MCF 10A (cell line): Measurements from ENCODE around the gene KIR2DL1. TPM values are rescaled to one million over a fixed set of nuclear protein-coding genes. Genes with fewer than 3 reads are reported as not detected.

Experiments used
- BruUV-seq: library from RNA; stranded (reverse); fragments of 400-500 nt; replicated peaks from 2 replicates; lab custom pipeline; 2021; lab: Mats Ljungman, UMichigan
- CTCF ChIA-PET: fragments of 300-600 bp; sonication (Branson Sonifier 250); formaldehyde crosslinking; extraction: SDS; loops from one replicate; lab custom pipeline; 2021; ENCODE audit warnings: antibody characterized with exemption, inconsistent platforms; lab: Yijun Ruan, JAX
- POLR2A ChIA-PET: fragments of 300-600, 350-650 bp; sonication (Branson Sonifier 250); formaldehyde crosslinking; extraction: SDS; loops from one replicate; lab custom pipeline; 2020; ENCODE audit warnings: antibody characterized with exemption, inconsistent platforms; lab: Yijun Ruan, JAX
- DNase-seq: peaks from one replicate; pipeline ENCODE4 v3.0.0-alpha.2; 2018; ENCODE audit not compliant: unreplicated experiment
- H3K27ac Mint-ChIP-seq: one replicate; pipeline ENCODE4 v1.8.0; 2022; ENCODE audit warnings: mild to moderate bottlenecking, low read depth, mixed read lengths; ENCODE audit not compliant: unreplicated experiment
- H3K27me3 Mint-ChIP-seq: one replicate; pipeline ENCODE4 v1.8.0; 2022; ENCODE audit warnings: mixed read lengths; ENCODE audit not compliant: insufficient read depth, unreplicated experiment
- H3K36me3 Mint-ChIP-seq: one replicate; pipeline ENCODE4 v1.8.0; 2022; ENCODE audit warnings: mild to moderate bottlenecking, moderate library complexity, mixed read lengths; ENCODE audit not compliant: insufficient read depth, unreplicated experiment
- H3K4me1 Mint-ChIP-seq: one replicate; pipeline ENCODE4 v1.8.0; 2022; ENCODE audit warnings: mixed read lengths; ENCODE audit not compliant: insufficient read depth, unreplicated experiment
- H3K4me3 Mint-ChIP-seq: one replicate; pipeline ENCODE4 v1.8.0; 2022; ENCODE audit warnings: mild to moderate bottlenecking, moderate library complexity, mixed read lengths; ENCODE audit not compliant: unreplicated experiment
- H3K9me3 Mint-ChIP-seq: one replicate; pipeline ENCODE4 v1.8.0; 2022; ENCODE audit warnings: mixed read lengths; ENCODE audit not compliant: unreplicated experiment
- CTCF ChIP-seq: fragments of 200-600 bp; IDR thresholded peaks from one replicate; pipeline ENCODE4 v1.8.0; 2022; ENCODE audit warnings: antibody characterized with exemption, mild to moderate bottlenecking; ENCODE audit not compliant: unreplicated experiment
- intact Hi-C: fragments of 100-400 bp; cut with micrococcal nuclease; formaldehyde crosslinking; loops from 2 replicates; pipeline ENCODE4 v1.14.1; 2022
- total RNA-seq: library from RNA; stranded (reverse); gene quantifications from 2 replicates; pipeline ENCODE4 v1.2.3, GENCODE V29; 2022

Gene KIR2DL1
- total RNA-seq, 1 experiment from 2014 or later = not detected

- Mint-ChIP-seq H3K9me3 (peaks cover 57% of the 10 kb centered on the region), H3K4me3 (no peak overlapping the region), H3K4me1 (no peaks in the 10 kb centered on the region), H3K27ac (no peak overlapping the region), H3K27me3 (no peaks in the 10 kb centered on the region), H3K36me3 (no peaks in the 10 kb centered on the region)
- no peak for TF ChIP-seq CTCF
- BruUV-seq = no TSS peak
- DNase-seq = no peak
- CTCF ChIA-PET = interaction anchor here (0.6 kb wide), 1 partner anchor 247 kb away, joined by 3 read pairs; no protein-coding TSS in a partner anchor
- POLR2A ChIA-PET = no interaction called here
- intact Hi-C loops = no loop called here
Measured at GRCh38 chr19:54727562-54727961, 42.0 kb upstream of the KIR2DL1 start.

- H3K4me3 Mint-ChIP-seq = no peak overlapping the region
- no peaks in the 10 kb centered on the region for H3K36me3 Mint-ChIP-seq
- H3K27me3 Mint-ChIP-seq = no peaks in the 10 kb centered on the region
- H3K9me3 Mint-ChIP-seq = peaks cover 55% of the 10 kb centered on the region
- TF ChIP-seq CTCF = no peak
- no peak overlapping the region for H3K27ac Mint-ChIP-seq
- ChIA-PET POLR2A (no interaction called here), CTCF (no interaction called here)
- BruUV-seq = no TSS peak
- intact Hi-C loops = no loop called here
- DNase-seq = no peak
- no peaks in the 10 kb centered on the region for H3K4me1 Mint-ChIP-seq
Measured at GRCh38 chr19:54728167-54728566, 41.4 kb upstream of the KIR2DL1 start.

- no TSS peak for BruUV-seq
Measured at GRCh38 chr19:54729416-54730188, 40.0 kb upstream of the KIR2DL1 start.

More at GRCh38 chr19:54729416-54730188, 40.0 kb upstream of the KIR2DL1 start:
- H3K4me3 Mint-ChIP-seq = no peak overlapping the region
- no peak for TF ChIP-seq CTCF
- H3K27me3 Mint-ChIP-seq = no peaks in the 10 kb centered on the region
- no peaks in the 10 kb centered on the region for H3K4me1 Mint-ChIP-seq
- H3K27ac Mint-ChIP-seq = no peak overlapping the region
- no peak for DNase-seq
- ChIA-PET CTCF (interaction anchor here (0.5 kb wide), 1 partner anchor 532 kb away, joined by 3 read pairs; no protein-coding TSS in a partner anchor), POLR2A (no interaction called here)
- H3K36me3 Mint-ChIP-seq = no peaks in the 10 kb centered on the region
- intact Hi-C loops = no loop called here
- peaks cover 54% of the 10 kb centered on the region for H3K9me3 Mint-ChIP-seq
